SIG-M5 treated with dmso at 0.1 percent for 504 hours (cell line): ENCODE measurements around the gene LRRC1.

Experiments used
- DNase-seq: peaks from one replicate; lab custom pipeline; 2025; ENCODE audit not compliant: unreplicated experiment; lab: John Stamatoyannopoulos, UW

LRRC1 gene

GRCh38 chr6:53956068-53956711, 161.4 kb downstream of the LRRC1 start:
- DNase-seq = peak; percentile 16

- DNase-seq = no peak
These were observed 162.0 kb downstream of the LRRC1 start for GRCh38 chr6:53956804-53957203.

GRCh38 chr6:53959717-53960116, 164.9 kb downstream of the LRRC1 start:
- DNase-seq = no peak

GRCh38 chr6:53960311-53960710, 165.5 kb downstream of the LRRC1 start:
- no peak for DNase-seq

GRCh38 chr6:53961679-53962370, 167.0 kb downstream of the LRRC1 start:
- no peak for DNase-seq

GRCh38 chr6:53962646-53963045, 167.8 kb downstream of the LRRC1 start:
- no peak for DNase-seq

- DNase-seq = no peak
These were observed 172.6 kb downstream of the LRRC1 start for GRCh38 chr6:53967415-53967814.
